ENCODE data around the gene HRAS.

GRCh38 chr11:535519-536454 is at the start of gene HRAS:
- TF ChIP-seq CTCF (IDR thresholded peaks at IDR 0.05; ENCODE audit: low read depth, low read length, poor library complexity, severe bottlenecking) (no peak), EZH2phosphoT487 (IDR thresholded peaks at IDR 0.05; ENCODE audit: borderline replicate concordance, low read length) (no peak)

All from DOHH2 (cell line).